AG09319 (cell line): ENCODE results near the gene RCE1.

ENCODE experiments used
- DNase-seq: peaks from one replicate; pipeline ENCODE4 v3.0.0-alpha.2; 2010; ENCODE audit warnings: low read depth; ENCODE audit errors: extremely low read depth
- CTCF ChIP-seq: IDR thresholded peaks from 2 replicates; pipeline ENCODE4 v1.5.1; 2011; ENCODE audit warnings: low read depth, mild to moderate bottlenecking, inconsistent platforms, low read length, moderate library complexity

RCE1 gene

GRCh38 chr11:66854231-66854661 is 11.0 kb downstream of the RCE1 start:
- no peak for DNase-seq
- no peak for TF ChIP-seq CTCF

DNA sequence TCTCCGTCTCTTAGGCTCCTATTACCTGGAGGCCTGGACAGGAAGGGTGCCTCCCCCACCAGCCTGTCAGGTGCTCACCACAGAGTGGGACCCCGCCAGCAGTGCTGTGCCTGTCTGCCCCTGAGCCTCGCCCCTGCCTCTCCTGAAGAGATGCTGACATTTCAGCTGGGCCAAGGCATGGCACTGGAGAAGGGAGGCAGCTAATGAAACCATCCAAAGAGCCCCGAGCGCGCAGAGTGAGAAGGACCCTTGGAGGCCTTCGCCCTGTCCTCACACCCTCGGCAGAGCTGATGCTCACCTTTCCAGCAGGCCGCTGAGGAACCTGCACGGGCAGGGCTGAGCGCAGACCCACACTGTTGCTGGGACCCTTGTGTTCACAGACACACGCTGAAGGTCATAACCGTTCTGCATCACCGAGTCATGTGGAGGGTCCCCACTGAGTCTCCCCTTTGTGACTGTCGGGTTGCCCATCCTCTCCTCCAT is 11.5 kb downstream of the RCE1 start:
- no peak for TF ChIP-seq CTCF
- DNase-seq: no peak

GRCh38 chr11:66855574-66856495 is 12.6 kb downstream of the RCE1 start:
- peak; percentile 82 for DNase-seq
- TF ChIP-seq CTCF: no peak

GRCh38 chr11:66856496-66857233 is 13.4 kb downstream of the RCE1 start, which contains the start of gene LRFN4:
LRFN4 (plus strand) TSS chr11:66857064; CDS start chr11:66857745, 681 bp downstream.
- no peak for DNase-seq

GRCh38 chr11:66857234-66857926 is 14.1 kb downstream of the RCE1 start:
- DNase-seq: no peak
- TF ChIP-seq CTCF: no peak

More at GRCh38 chr11:66856496-66857233, 13.4 kb downstream of the RCE1 start, which contains the start of gene LRFN4:
- TF ChIP-seq CTCF: no peak

DNA sequence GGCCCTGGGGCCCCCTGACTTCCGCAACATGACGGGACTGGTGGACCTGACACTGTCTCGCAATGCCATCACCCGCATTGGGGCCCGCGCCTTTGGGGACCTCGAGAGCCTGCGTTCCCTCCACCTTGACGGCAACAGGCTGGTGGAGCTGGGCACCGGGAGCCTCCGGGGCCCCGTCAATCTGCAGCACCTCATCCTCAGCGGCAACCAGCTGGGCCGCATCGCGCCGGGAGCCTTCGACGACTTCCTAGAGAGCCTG is 14.6 kb downstream of the RCE1 start:
- DNase-seq: no peak
- no peak for TF ChIP-seq CTCF
